ENCODE results near the gene MAGI3.

The MAGI3 gene

GRCh38 chr1:113659035-113659434, 268.7 kb downstream of the MAGI3 start:
- TF ChIP-seq CTCF (IDR thresholded peaks at IDR 0.05; ENCODE audit: insufficient read depth, low read depth, low read length, missing control alignments) = no peak
- no peak overlapping the region for H3K4me3 ChIP-seq (ENCODE audit: low read length)
- DNase-seq (ENCODE audit: low read depth) = no peak

- no peak for TF ChIP-seq CTCF (IDR thresholded peaks at IDR 0.05; ENCODE audit: insufficient read depth, low read depth, low read length, missing control alignments)
- DNase-seq (ENCODE audit: low read depth) = no peak
- no peak overlapping the region for H3K4me3 ChIP-seq (ENCODE audit: low read length)
These were observed 269.2 kb downstream of the MAGI3 start for GRCh38 chr1:113659556-113659955.

GRCh38 chr1:113660088-113660487, 269.8 kb downstream of the MAGI3 start:
- DNase-seq (ENCODE audit: low read depth) = peak; percentile 42
- no peak overlapping the region for H3K4me3 ChIP-seq (ENCODE audit: low read length)
- TF ChIP-seq CTCF (IDR thresholded peaks at IDR 0.05; ENCODE audit: insufficient read depth, low read depth, low read length, missing control alignments) = no peak

GRCh38 chr1:113662101-113662500, 271.8 kb downstream of the MAGI3 start:
- no peak for DNase-seq (ENCODE audit: low read depth)
- no peak for TF ChIP-seq CTCF (IDR thresholded peaks at IDR 0.05; ENCODE audit: insufficient read depth, low read depth, low read length, missing control alignments)
- H3K4me3 ChIP-seq (ENCODE audit: low read length) = no peak overlapping the region

GRCh38 chr1:113663165-113663951, 273.0 kb downstream of the MAGI3 start:
- TF ChIP-seq CTCF (IDR thresholded peaks at IDR 0.05; ENCODE audit: insufficient read depth, low read depth, low read length, missing control alignments) = no peak
- DNase-seq (ENCODE audit: low read depth) = peak; percentile 76

GRCh38 chr1:113665071-113665470, 274.8 kb downstream of the MAGI3 start:
- no peak for DNase-seq (ENCODE audit: low read depth)
- no peak for TF ChIP-seq CTCF (IDR thresholded peaks at IDR 0.05; ENCODE audit: insufficient read depth, low read depth, low read length, missing control alignments)
- H3K4me3 ChIP-seq (ENCODE audit: low read length) = no peak overlapping the region

More at GRCh38 chr1:113663165-113663951, 273.0 kb downstream of the MAGI3 start:
- H3K4me3 ChIP-seq (ENCODE audit: low read length) = no peak overlapping the region

- no peak for DNase-seq (ENCODE audit: low read depth)
- no peak overlapping the region for H3K4me3 ChIP-seq (ENCODE audit: low read length)
- no peak for TF ChIP-seq CTCF (IDR thresholded peaks at IDR 0.05; ENCODE audit: insufficient read depth, low read depth, low read length, missing control alignments)
These were observed 275.8 kb downstream of the MAGI3 start for GRCh38 chr1:113666126-113666525.
